ENCODE results near the gene PANK1.

DNA sequence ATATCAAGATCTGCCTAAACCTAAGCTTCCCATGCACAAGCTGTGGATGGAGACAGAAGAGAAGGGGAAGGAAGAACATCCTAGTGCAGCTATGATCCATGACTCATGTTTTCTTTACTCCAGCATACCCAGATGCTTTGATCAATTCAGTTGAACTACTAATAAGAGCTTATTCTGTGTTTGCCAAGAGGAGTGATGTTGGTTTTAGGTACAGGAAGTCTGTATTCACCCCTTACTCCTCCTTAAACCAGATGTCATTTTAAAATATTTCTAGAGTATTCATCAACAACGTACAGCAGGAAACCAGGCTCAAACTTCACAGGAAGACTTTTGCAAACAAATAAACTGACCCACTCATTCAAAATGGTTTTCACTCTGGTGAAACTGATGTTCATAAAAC is 29.2 kb downstream of the PANK1 start:
- TF ChIP-seq GATA2 (IDR thresholded peaks at IDR 0.05; ENCODE audit: low read depth, low read length) (no peak), GATA3 (IDR thresholded peaks at IDR 0.05; ENCODE audit: low read depth, low read length) (no peak)

All from SH-SY5Y (cell line).